Measurements from ENCODE around the gene GRID2.
"Not testable (repeated sequence)": the region's sequence is repeated elsewhere in the genome, so short reads cannot be mapped to it uniquely, and the experiment has no call there.

Gene GRID2

DNA sequence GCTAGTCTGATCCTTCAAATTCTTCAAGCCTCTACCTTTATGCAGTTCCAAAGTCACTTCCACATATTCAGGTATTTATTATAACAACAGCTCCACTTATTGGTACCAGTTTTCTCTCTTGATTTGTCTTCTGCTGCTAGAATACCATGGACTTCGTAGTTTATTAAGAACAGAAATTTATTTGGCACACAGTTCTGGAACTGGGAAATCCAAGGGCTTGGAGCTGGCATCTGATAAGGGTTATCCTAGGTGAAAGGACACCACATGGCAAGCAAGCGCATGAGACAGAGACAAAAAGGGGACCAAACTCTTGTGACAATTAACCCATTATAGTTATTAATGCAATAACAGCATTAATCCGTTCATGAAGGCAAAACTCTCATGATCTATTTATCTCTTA, 924.3 kb downstream of the GRID2 start:
- Mint-ChIP-seq H3K27ac (ENCODE audit: low read depth) (no peak overlapping the region), H3K9me3 (peaks cover 19% of the 10 kb centered on the region), H3K4me3 (no peak overlapping the region), H3K4me1 (no peaks in the 10 kb centered on the region), H3K36me3 (ENCODE audit: insufficient read depth) (no peaks in the 10 kb centered on the region), H3K27me3 (no peaks in the 10 kb centered on the region)
- no peak for DNase-seq (ENCODE audit: low spot score in 2 of 2)
- no peak for ATAC-seq (replicated peaks; ENCODE audit: extremely low read depth, poor library complexity, severe bottlenecking)

DNA sequence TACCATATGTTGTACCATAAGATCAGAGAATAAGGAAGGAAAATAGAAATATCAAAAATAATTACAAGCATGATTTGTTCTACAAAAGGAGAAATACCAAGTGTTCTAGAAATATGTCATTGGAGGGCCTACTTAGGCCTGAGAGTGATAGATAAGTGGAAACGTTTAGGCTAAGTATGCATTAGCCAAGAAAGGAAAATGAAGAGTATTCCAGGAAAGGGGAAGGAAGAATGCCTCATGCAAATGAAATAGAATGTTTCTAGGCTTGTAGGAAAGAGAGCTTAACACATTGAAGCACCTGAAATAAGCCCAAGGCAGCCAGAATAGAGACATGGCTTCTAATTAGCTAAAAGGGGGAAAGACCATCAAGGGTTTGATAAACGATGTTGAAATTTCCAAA, 929.1 kb downstream of the GRID2 start:
- ATAC-seq (replicated peaks; ENCODE audit: extremely low read depth, poor library complexity, severe bottlenecking) (no peak), DNase-seq (ENCODE audit: low spot score in 2 of 2) (no peak)
- Mint-ChIP-seq H3K4me3 (no peak overlapping the region), H3K27ac (ENCODE audit: low read depth) (no peak overlapping the region), H3K36me3 (ENCODE audit: insufficient read depth) (no peaks in the 10 kb centered on the region), H3K27me3 (no peaks in the 10 kb centered on the region), H3K4me1 (no peaks in the 10 kb centered on the region), H3K9me3 (peaks cover 15% of the 10 kb centered on the region)

DNA sequence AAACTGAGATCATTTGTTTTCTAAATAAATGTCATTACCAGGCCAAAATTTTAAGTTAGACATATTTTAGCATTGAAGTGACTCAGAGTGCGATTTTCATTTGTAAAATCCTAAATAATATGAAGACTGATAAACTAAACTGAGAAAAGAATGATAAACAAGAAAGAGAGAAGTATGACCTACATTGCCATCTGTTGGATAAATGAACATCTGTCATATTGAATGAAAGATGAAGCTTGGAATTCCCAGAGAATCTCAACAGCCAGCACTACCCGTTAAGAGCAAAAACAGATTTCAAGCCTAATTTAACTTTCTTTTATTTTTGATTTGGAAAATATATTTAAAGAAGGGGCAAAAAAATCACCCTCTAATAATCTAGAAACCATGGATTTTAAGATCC, 933.8 kb downstream of the GRID2 start:
- DNase-seq (ENCODE audit: low spot score in 2 of 2) (no peak), ATAC-seq (replicated peaks; ENCODE audit: extremely low read depth, poor library complexity, severe bottlenecking) (no peak)
- Mint-ChIP-seq H3K9me3 (peaks cover 15% of the 10 kb centered on the region), H3K27me3 (no peaks in the 10 kb centered on the region), H3K4me1 (no peaks in the 10 kb centered on the region), H3K27ac (ENCODE audit: low read depth) (no peak overlapping the region), H3K4me3 (no peak overlapping the region), H3K36me3 (ENCODE audit: insufficient read depth) (no peaks in the 10 kb centered on the region)

DNA sequence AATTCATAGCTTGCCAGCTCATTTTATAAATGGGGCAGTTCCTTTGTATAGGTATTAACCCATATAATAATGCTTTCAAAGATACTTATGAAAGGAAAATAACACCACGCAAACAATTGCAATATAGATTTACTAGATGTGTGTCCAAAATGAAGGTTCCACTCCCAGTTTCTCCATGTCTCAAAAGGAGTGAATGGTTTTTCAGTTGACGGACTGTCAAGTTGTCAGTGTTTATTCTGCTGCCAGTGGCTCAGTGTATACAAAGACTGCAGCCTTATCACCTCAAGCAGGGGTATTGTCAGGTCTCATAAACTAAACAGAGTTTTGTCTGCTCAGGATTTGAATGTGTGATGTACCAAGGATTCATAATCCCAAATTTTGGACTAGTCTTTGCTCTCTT, 939.5 kb downstream of the GRID2 start:
- Mint-ChIP-seq H3K4me1 (no peaks in the 10 kb centered on the region), H3K4me3 (no peak overlapping the region), H3K27me3 (no peaks in the 10 kb centered on the region), H3K9me3 (peaks cover 11% of the 10 kb centered on the region), H3K36me3 (ENCODE audit: insufficient read depth) (no peaks in the 10 kb centered on the region), H3K27ac (ENCODE audit: low read depth) (no peak overlapping the region)
- DNase-seq (ENCODE audit: low spot score in 2 of 2) = no peak
- no peak for ATAC-seq (replicated peaks; ENCODE audit: extremely low read depth, poor library complexity, severe bottlenecking)

DNA sequence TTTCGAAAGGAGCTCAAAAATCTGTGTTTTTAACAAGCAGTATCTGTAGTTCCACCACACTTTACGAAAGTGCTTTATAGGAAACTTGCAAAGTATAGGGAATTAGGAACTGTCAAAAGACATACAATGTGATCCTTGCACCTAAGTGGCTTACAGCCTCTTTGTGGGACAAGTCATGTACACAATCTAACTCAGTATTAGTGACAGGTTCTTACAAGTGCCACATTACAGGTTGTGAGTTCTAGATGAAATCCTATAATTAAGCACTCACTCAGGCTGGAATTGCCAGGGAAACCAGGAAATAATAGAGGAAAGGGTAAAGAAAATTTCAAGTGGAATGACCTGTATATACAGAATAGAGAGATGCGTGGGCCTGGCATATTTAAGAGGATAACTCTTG, 957.4 kb downstream of the GRID2 start:
- H3K36me3 Mint-ChIP-seq (ENCODE audit: insufficient read depth) = no peaks in the 10 kb centered on the region
- H3K27ac Mint-ChIP-seq (ENCODE audit: low read depth) = no peak overlapping the region
- H3K4me1 Mint-ChIP-seq = no peaks in the 10 kb centered on the region
- ATAC-seq (replicated peaks; ENCODE audit: extremely low read depth, poor library complexity, severe bottlenecking) (no peak), DNase-seq (ENCODE audit: low spot score in 2 of 2) (no peak)
- H3K4me3 Mint-ChIP-seq = no peak overlapping the region
- no peaks in the 10 kb centered on the region for H3K9me3 Mint-ChIP-seq
- H3K27me3 Mint-ChIP-seq = no peaks in the 10 kb centered on the region

DNA sequence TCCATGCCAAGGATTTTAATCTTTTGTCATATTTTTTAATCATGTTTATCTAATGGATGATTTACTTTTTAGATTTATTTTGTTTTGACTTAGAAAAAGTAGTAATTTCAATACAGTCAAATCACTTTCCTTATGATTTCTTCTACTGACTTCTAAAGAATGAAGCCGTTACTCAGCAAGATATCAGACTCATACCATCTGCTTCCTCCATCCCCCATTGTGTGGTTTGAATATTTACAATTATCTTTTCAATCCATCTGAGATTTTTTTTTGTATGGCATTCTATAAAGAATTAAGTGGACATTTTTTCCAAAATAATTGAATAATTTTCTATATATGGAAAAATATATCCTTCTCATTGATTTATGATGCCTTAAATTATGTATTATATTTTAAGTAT, 959.4 kb downstream of the GRID2 start:
- Mint-ChIP-seq H3K4me3 (no peak overlapping the region), H3K4me1 (no peaks in the 10 kb centered on the region), H3K36me3 (ENCODE audit: insufficient read depth) (no peaks in the 10 kb centered on the region), H3K9me3 (no peaks in the 10 kb centered on the region), H3K27ac (ENCODE audit: low read depth) (no peak overlapping the region), H3K27me3 (no peaks in the 10 kb centered on the region)
- DNase-seq (ENCODE audit: low spot score in 2 of 2) (no peak), ATAC-seq (replicated peaks; ENCODE audit: extremely low read depth, poor library complexity, severe bottlenecking) (no peak)

DNA sequence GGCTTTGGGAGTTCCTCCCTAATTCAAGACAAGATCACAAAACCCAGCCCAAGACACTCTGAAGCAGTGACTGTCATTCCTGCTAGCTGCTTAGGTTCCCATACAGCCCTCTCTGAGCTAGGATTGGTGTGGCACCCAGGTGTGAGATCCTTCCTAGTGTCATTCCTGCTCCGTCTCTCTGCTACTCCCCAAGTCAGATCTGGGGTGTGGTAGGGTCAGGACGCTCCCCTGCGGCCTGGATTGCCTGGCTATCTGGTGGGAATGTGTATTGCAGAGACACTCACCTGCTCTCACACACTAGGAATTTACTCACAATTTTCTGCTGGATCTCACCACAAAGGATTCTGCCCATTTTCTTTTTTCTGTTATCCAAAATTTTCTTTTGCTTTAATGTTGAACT, 964.0 kb downstream of the GRID2 start:
- Mint-ChIP-seq H3K4me3 (no peak overlapping the region), H3K9me3 (peaks cover 6% of the 10 kb centered on the region), H3K27ac (ENCODE audit: low read depth) (no peak overlapping the region), H3K4me1 (no peaks in the 10 kb centered on the region), H3K36me3 (ENCODE audit: insufficient read depth) (peaks cover 2% of the 10 kb centered on the region), H3K27me3 (no peaks in the 10 kb centered on the region)
- no peak for ATAC-seq (replicated peaks; ENCODE audit: extremely low read depth, poor library complexity, severe bottlenecking)
- no peak for DNase-seq (ENCODE audit: low spot score in 2 of 2)

DNA sequence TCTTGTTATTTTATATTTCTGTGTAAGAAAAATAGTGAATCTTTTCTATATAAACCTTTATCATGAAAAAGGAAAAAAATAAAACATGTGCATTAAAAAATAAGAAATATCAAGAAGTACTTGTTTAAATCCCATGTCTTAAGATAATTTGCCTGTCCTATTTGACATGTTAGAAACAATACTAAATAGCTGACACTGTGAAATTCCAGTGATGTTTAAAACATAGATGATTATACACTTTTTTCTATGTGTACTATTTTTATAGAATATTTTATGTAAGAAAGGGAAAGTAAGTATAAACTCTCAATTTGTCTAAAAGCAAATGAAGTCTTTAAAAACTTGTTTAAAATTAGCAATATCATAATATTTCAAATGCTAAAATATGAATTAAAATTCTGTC, 981.6 kb downstream of the GRID2 start:
- Mint-ChIP-seq H3K9me3 (peaks cover 5% of the 10 kb centered on the region), H3K27ac (ENCODE audit: low read depth) (no peak overlapping the region), H3K36me3 (ENCODE audit: insufficient read depth) (no peaks in the 10 kb centered on the region), H3K4me1 (no peaks in the 10 kb centered on the region), H3K4me3 (no peak overlapping the region), H3K27me3 (no peaks in the 10 kb centered on the region)
- ATAC-seq (replicated peaks; ENCODE audit: extremely low read depth, poor library complexity, severe bottlenecking) = no peak
- DNase-seq (ENCODE audit: low spot score in 2 of 2) = no peak

DNA sequence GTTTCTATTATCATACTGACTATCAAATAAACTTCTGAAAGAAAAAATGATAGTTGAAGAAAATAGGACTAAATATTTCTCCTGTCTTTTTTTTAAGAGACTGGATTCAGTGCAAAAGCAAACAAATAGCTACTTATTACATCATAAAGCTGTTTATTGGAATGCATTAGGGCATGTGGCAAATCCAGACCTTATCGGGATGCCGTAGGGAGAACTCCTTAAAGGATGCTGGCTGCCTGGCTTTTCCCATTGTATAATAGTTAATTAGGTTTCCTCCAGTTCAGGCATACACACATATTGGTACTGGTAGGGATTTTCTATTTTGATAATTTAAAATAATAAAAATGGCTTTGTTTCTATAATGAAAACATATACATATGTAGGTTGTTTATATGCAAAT, 985.5 kb downstream of the GRID2 start:
- Mint-ChIP-seq H3K4me3 (no peak overlapping the region), H3K4me1 (no peaks in the 10 kb centered on the region), H3K27me3 (no peaks in the 10 kb centered on the region), H3K27ac (ENCODE audit: low read depth) (no peak overlapping the region), H3K9me3 (peaks cover 7% of the 10 kb centered on the region), H3K36me3 (ENCODE audit: insufficient read depth) (no peaks in the 10 kb centered on the region)
- no peak for ATAC-seq (replicated peaks; ENCODE audit: extremely low read depth, poor library complexity, severe bottlenecking)
- no peak for DNase-seq (ENCODE audit: low spot score in 2 of 2)

DNA sequence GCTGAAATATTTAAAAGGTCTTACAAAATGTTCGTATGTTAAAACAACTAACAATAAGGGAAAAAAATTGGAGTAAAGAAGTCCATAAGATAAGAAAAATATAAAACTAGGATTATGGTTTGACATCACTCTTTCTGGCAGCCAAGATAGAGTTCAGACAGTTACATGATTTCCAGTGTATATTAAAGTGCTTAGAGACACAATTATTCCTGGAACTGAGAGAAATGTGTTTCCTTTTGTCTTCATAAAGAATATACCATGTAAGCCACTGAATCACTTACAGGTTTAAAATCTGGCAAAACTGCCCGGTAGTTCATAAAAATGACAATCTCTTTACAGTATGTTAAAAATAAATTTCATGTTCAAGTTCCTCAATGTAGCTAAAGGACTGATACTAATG, 986.1 kb downstream of the GRID2 start:
- Mint-ChIP-seq H3K36me3 (ENCODE audit: insufficient read depth) (no peaks in the 10 kb centered on the region), H3K4me1 (no peaks in the 10 kb centered on the region), H3K27me3 (no peaks in the 10 kb centered on the region), H3K4me3 (no peak overlapping the region), H3K9me3 (peaks cover 9% of the 10 kb centered on the region), H3K27ac (ENCODE audit: low read depth) (no peak overlapping the region)
- ATAC-seq (replicated peaks; ENCODE audit: extremely low read depth, poor library complexity, severe bottlenecking) (no peak), DNase-seq (ENCODE audit: low spot score in 2 of 2) (no peak)

DNA sequence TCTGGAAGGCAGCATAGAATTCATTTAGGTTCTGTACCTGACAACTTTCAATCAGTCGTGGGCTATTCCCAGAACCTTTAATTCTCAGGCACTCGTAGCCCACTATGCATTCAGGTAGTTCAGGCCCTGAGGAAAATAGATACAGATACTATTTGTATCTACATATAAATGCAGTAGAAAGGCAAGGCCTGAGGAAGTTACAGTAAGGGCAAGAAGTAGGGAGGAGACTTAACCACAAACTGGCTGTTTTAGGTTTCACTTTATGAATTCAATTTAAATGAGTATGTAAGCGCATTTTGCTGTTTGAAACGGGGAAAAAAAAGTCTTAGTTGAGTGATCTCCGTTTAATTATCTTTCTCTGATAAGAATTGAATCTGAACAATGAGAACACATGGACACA, 995.4 kb downstream of the GRID2 start:
- Mint-ChIP-seq H3K27ac (ENCODE audit: low read depth) (no peak overlapping the region), H3K4me3 (no peak overlapping the region), H3K36me3 (ENCODE audit: insufficient read depth) (no peaks in the 10 kb centered on the region), H3K9me3 (peaks cover 17% of the 10 kb centered on the region), H3K27me3 (no peaks in the 10 kb centered on the region), H3K4me1 (no peaks in the 10 kb centered on the region)
- DNase-seq (ENCODE audit: low spot score in 2 of 2) = no peak
- no peak for ATAC-seq (replicated peaks; ENCODE audit: extremely low read depth, poor library complexity, severe bottlenecking)

DNA sequence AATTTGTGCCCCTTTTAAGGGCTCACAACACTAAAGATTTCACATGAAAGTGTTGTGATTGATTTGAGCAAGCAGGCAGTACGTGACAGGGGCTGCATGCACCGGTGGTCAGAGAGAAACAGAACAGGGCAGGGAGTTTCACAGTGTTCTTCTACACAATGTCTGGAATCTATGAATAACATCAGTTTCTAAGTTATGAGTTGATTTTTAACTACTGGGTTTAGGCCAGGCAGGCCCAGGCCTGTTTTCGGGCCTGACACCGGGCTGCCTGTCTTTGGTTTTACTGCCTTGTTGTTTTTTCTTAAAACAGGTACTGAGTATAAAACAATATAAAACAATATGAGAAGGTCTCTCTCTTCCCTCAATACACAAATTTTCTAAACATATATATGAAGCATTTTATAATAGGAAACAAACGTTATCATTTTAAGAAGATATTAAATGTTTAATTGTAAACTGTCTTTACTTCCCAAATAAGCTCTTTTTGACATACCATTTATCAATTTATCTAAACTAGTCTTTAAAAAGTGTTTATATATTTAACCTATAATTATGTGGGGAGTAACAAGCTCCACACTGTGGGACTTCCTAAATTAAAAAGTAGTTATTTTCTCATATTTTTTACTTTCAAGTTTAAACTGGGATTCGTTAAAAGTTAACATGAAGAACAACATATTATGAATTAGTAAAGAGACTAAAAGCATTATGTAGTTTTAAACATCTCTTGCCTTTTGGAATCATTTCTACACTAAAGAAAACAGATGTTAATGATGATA, 997.2 kb downstream of the GRID2 start:
- H3K27ac Mint-ChIP-seq (ENCODE audit: low read depth); DNase-seq (ENCODE audit: low spot score in 2 of 2); ATAC-seq (replicated peaks; ENCODE audit: extremely low read depth, poor library complexity, severe bottlenecking); H3K9me3 Mint-ChIP-seq; H3K36me3 Mint-ChIP-seq (ENCODE audit: insufficient read depth); H3K4me3 Mint-ChIP-seq; H3K27me3 Mint-ChIP-seq; H3K4me1 Mint-ChIP-seq: not testable (repeated sequence)

DNA sequence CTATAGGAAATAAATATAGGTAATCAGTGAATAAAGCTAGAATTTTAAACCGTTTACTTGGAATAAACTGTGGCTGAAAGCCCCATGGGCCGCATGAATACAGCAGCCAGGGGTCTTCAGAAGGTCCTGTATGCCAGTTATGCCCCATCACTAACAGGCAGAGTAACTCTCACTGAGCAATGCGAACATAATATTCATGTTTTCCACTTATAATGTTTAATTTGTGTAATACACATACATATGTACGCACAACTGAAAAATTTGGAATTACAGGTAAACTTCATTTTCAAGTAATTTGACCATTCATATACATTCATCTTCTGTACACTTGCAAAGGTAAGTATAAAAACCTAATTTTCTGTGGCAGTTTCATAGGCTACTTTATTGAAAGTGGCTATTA, 998.5 kb downstream of the GRID2 start:
- no peak for ATAC-seq (replicated peaks; ENCODE audit: extremely low read depth, poor library complexity, severe bottlenecking)
- peaks cover 6% of the 10 kb centered on the region for H3K9me3 Mint-ChIP-seq
- no peak overlapping the region for H3K4me3 Mint-ChIP-seq
- H3K36me3 Mint-ChIP-seq (ENCODE audit: insufficient read depth) = no peaks in the 10 kb centered on the region
- no peaks in the 10 kb centered on the region for H3K4me1 Mint-ChIP-seq
- DNase-seq (ENCODE audit: low spot score in 2 of 2) = no peak
- H3K27ac Mint-ChIP-seq (ENCODE audit: low read depth) = no peak overlapping the region
- no peaks in the 10 kb centered on the region for H3K27me3 Mint-ChIP-seq

All from central memory CD8-positive, alpha-beta T cell (primary cell).